ENCODE measurements around the gene AP3S1.

Gene AP3S1

GRCh38 chr5:115798252-115798651, 43.5 kb upstream of the AP3S1 start:
- CTCF ChIA-PET = no interaction called here
- Histone ChIP-seq H3K4me1 (ENCODE audit: control insufficient read depth, insufficient read depth, low read length) (no peaks in the 10 kb centered on the region), H3K4me3 (ENCODE audit: low read depth, low read length) (no peak overlapping the region)

GRCh38 chr5:115800108-115800507, 41.6 kb upstream of the AP3S1 start:
- CTCF ChIA-PET = no interaction called here
- no peak for TF ChIP-seq ZNF354C (tag by site-specific recombination; IDR thresholded peaks at IDR 0.05; ENCODE audit: borderline replicate concordance, low read depth)
- TF ChIP-seq GFI1B (tag by site-specific recombination; IDR thresholded peaks at IDR 0.05) = no peak
- TF ChIP-seq TRIM28 (IDR thresholded peaks at IDR 0.05; ENCODE audit: borderline replicate concordance, low read length) = no peak
- TF ChIP-seq ZNF449 (tag by site-specific recombination; IDR thresholded peaks at IDR 0.05) = no peak

More at GRCh38 chr5:115798252-115798651, 43.5 kb upstream of the AP3S1 start:
- POLR2A ChIA-PET = no interaction called here
- no peaks in the 10 kb centered on the region for H3K9me3 ChIP-seq (ENCODE audit: control insufficient read depth, insufficient read depth, low read depth, low read length)
- no peaks in the 10 kb centered on the region for H3K36me3 ChIP-seq (ENCODE audit: control insufficient read depth in 2 of 2, insufficient read depth in 1 of 2, low read length in 2 of 2)
- H3K27ac ChIP-seq (ENCODE audit: extremely low read depth, low read depth, low read length) = no peak overlapping the region
- TF ChIP-seq ZNF585B (tag by site-specific recombination; IDR thresholded peaks at IDR 0.05) = peak; percentile 12; the same call in 1 of the 2 replicates
- no peak for TF ChIP-seq REPIN1 (tag by site-specific recombination; IDR thresholded peaks at IDR 0.05; ENCODE audit: low read depth)

DNA sequence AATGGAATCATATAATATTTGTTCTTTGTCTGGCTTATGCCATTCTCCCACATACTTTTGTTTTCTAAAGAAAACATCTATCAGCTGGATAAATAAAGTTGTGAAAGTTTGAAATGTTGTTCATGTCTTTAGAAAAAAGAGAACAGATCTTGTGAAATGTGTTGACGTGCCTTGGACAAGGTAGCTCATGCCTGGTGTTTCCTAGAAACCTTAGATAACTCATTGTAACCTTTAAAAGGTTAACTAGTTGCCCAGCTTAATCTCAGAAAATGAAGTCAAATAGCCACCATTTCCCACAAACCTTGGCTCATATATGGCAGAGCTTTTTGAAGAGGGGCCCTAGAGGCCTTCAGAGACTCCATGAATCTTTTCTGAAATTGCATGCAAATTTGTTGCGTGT, 40.6 kb upstream of the AP3S1 start:
- CTCF ChIA-PET = no interaction called here
- POLR2A ChIA-PET = no interaction called here
- Histone ChIP-seq H3K4me1 (ENCODE audit: control insufficient read depth, insufficient read depth, low read length) (no peaks in the 10 kb centered on the region), H3K4me3 (ENCODE audit: low read depth, low read length) (no peak overlapping the region), H3K27ac (ENCODE audit: extremely low read depth, low read depth, low read length) (no peak overlapping the region), H3K36me3 (ENCODE audit: control insufficient read depth in 2 of 2, insufficient read depth in 1 of 2, low read length in 2 of 2) (peaks cover 0 to 6% of the 10 kb centered on the region in 2 experiments; a peak in 1 of 3 replicates), H3K9me3 (ENCODE audit: control insufficient read depth, insufficient read depth, low read depth, low read length) (no peaks in the 10 kb centered on the region)
- TF ChIP-seq ZSCAN23 (tag by site-specific recombination; IDR thresholded peaks at IDR 0.05) (no peak), ZNF112 (tag by site-specific recombination; IDR thresholded peaks at IDR 0.05) (no peak), KLF1 (tag by site-specific recombination; IDR thresholded peaks at IDR 0.05) (no peak), BCL11B (tag by site-specific recombination; IDR thresholded peaks at IDR 0.05; ENCODE audit: low read depth) (no peak), ZNF626 (tag by site-specific recombination; IDR thresholded peaks at IDR 0.05) (no peak), ZFP69B (tag by site-specific recombination; IDR thresholded peaks at IDR 0.05) (no peak), ZNF148 (tag by site-specific recombination; IDR thresholded peaks at IDR 0.05; ENCODE audit: borderline replicate concordance) (no peak), ZNF133 (tag by site-specific recombination; IDR thresholded peaks at IDR 0.05) (no peak)

More at GRCh38 chr5:115800108-115800507, 41.6 kb upstream of the AP3S1 start:
- Histone ChIP-seq H3K9me3 (ENCODE audit: control insufficient read depth, insufficient read depth, low read depth, low read length) (no peaks in the 10 kb centered on the region), H3K4me1 (ENCODE audit: control insufficient read depth, insufficient read depth, low read length) (no peaks in the 10 kb centered on the region), H3K27ac (ENCODE audit: extremely low read depth, low read depth, low read length) (no peak overlapping the region), H3K36me3 (ENCODE audit: control insufficient read depth in 2 of 2, insufficient read depth in 1 of 2, low read length in 2 of 2) (no peaks in the 10 kb centered on the region; a peak in 1 of 3 replicates), H3K4me3 (ENCODE audit: low read depth, low read length) (no peak overlapping the region)
- POLR2A ChIA-PET = interaction anchor here (1.4 kb wide), 1 partner anchor 16 kb away, joined by 12 read pairs; the partner anchor contains the start of gene CDO1

GRCh38 chr5:115801984-115802383, 39.8 kb upstream of the AP3S1 start:
- Histone ChIP-seq H3K4me3 (ENCODE audit: low read depth, low read length) (no peak overlapping the region), H3K36me3 (ENCODE audit: control insufficient read depth in 2 of 2, insufficient read depth in 1 of 2, low read length in 2 of 2) (peaks cover 0 to 11% of the 10 kb centered on the region in 2 experiments; a peak in 1 of 3 replicates), H3K27ac (ENCODE audit: extremely low read depth, low read depth, low read length) (no peak overlapping the region), H3K4me1 (ENCODE audit: control insufficient read depth, insufficient read depth, low read length) (no peaks in the 10 kb centered on the region), H3K9me3 (ENCODE audit: control insufficient read depth, insufficient read depth, low read depth, low read length) (no peaks in the 10 kb centered on the region)
- CTCF ChIA-PET = no interaction called here
- no peak for TF ChIP-seq ZNF174 (tag by site-specific recombination; IDR thresholded peaks at IDR 0.05)
- TF ChIP-seq ZNF677 (tag by site-specific recombination; IDR thresholded peaks at IDR 0.05) = no peak
- no peak for TF ChIP-seq KLF8 (tag by site-specific recombination; IDR thresholded peaks at IDR 0.05)
- TF ChIP-seq, protein P1, sequence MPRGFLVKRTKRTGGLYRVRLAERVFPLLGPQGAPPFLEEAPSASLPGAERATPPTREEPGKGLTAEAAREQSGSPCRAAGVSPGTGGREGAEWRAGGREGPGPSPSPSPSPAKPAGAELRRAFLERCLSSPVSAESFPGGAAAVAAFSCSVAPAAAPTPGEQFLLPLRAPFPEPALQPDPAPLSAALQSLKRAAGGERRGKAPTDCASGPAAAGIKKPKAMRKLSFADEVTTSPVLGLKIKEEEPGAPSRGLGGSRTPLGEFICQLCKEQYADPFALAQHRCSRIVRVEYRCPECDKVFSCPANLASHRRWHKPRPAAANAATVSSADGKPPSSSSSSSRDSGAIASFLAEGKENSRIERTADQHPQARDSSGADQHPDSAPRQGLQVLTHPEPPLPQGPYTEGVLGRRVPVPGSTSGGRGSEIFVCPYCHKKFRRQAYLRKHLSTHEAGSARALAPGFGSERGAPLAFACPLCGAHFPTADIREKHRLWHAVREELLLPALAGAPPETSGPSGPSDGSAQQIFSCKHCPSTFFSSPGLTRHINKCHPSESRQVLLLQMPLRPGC (tag by site-specific recombination; IDR thresholded peaks at IDR 0.05) = no peak
- no peak for TF ChIP-seq ZNF610 (tag by site-specific recombination; IDR thresholded peaks at IDR 0.05; ENCODE audit: borderline replicate concordance)
- TF ChIP-seq SCRT2 (tag by site-specific recombination; IDR thresholded peaks at IDR 0.05) = no peak
- TF ChIP-seq, protein P2, sequence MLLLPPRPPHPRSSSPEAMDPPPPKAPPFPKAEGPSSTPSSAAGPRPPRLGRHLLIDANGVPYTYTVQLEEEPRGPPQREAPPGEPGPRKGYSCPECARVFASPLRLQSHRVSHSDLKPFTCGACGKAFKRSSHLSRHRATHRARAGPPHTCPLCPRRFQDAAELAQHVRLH (tag by site-specific recombination; IDR thresholded peaks at IDR 0.05) = no peak
- no peak for TF ChIP-seq ZNF785 (tag by site-specific recombination; IDR thresholded peaks at IDR 0.05)
- TF ChIP-seq PRDM1 (tag by site-specific recombination; IDR thresholded peaks at IDR 0.05) = no peak
- POLR2A ChIA-PET = no interaction called here

All from HEK293 (cell line).